ENCODE measurements around the gene SPATS2L. TPM values are rescaled to one million over a fixed set of nuclear protein-coding genes. Genes with fewer than 3 reads are reported as not detected.

Gene SPATS2L
- total RNA-seq, 1 donor from 2014 or later = 77.3 TPM

DNA sequence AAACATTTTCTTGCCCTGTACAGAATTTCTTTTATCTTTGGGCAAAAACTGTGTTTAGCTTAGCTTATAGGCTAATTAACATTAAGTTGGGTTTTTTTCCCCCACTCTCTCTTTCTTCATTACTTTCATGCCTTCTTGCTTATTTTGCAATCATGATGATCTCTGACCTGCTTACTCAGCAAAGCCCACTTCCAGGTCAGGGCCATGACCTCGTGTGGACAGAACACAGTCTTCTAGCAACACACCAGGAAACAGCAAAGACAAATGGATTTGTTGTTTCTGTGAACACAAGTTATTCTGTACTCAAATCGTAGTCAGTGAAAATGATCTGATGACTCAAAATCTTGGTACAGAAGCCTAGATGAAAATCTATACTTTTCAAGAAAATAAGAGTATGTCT, 60.7 kb downstream of the SPATS2L start:
- no peak overlapping the region for H3K4me3 ChIP-seq (ENCODE audit: low read depth, low read length)
- TF ChIP-seq CTCF (IDR thresholded peaks at IDR 0.05; ENCODE audit: insufficient read depth, low read length, poor library complexity, severe bottlenecking) = no peak
- no peaks in the 10 kb centered on the region for H3K27me3 ChIP-seq (ENCODE audit: control insufficient read depth, insufficient read depth, low read length)
- H3K36me3 ChIP-seq (ENCODE audit: control insufficient read depth, insufficient read depth, low read length) = no peaks in the 10 kb centered on the region
- DNase-seq (ENCODE audit: low read depth) = no peak

- no peak for DNase-seq (ENCODE audit: low read depth)
- Histone ChIP-seq H3K27me3 (ENCODE audit: control insufficient read depth, insufficient read depth, low read length) (no peaks in the 10 kb centered on the region), H3K4me3 (ENCODE audit: low read depth, low read length) (no peak overlapping the region), H3K36me3 (ENCODE audit: control insufficient read depth, insufficient read depth, low read length) (no peaks in the 10 kb centered on the region)
- TF ChIP-seq CTCF (IDR thresholded peaks at IDR 0.05; ENCODE audit: insufficient read depth, low read length, poor library complexity, severe bottlenecking) = no peak
Measured at GRCh38 chr2:200369886-200370285, 63.4 kb downstream of the SPATS2L start.

DNA sequence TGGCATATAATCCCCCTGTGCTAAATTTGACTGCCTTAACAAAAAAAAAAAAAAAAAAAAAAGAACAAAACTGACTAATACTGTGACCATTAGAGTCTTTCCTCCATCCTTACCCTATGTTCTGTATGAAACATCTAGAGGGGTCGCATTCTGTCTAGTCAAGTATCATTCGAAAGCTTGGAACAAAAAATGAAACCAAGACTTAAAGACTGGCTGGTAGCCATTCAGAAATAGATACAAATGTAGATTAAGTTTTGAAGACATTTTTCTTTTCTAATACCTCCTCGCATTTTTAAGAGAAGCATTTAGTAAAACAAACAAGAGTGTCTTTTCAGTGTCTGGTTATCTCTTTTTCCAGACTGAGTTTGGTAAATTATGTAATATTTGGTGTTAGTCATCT, 66.7 kb downstream of the SPATS2L start:
- no peak for DNase-seq (ENCODE audit: low read depth)
- TF ChIP-seq CTCF (IDR thresholded peaks at IDR 0.05; ENCODE audit: insufficient read depth, low read length, poor library complexity, severe bottlenecking) = no peak
- Histone ChIP-seq H3K36me3 (ENCODE audit: control insufficient read depth, insufficient read depth, low read length) (no peaks in the 10 kb centered on the region), H3K27me3 (ENCODE audit: control insufficient read depth, insufficient read depth, low read length) (no peaks in the 10 kb centered on the region), H3K4me3 (ENCODE audit: low read depth, low read length) (no peak overlapping the region)

DNA sequence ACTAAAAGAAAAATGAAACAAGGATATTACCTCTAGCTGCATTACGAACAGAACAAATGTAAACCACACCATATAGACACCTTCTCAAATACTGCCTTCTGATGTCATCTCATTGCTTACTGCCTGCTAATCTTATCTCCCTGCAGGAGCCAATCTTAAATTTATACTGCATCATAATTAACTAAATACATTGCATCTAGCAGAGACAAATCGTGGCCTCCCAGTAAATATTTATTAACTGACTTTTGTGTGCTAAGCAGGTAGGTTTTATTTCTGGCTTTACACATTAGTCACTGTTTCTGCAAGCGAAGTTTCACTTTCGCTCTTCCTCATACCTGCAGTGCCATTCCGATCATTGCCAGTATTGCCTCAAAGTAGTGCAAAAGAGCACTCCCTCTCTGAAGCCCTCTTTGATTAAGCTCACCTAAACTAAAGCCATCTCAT, 67.5 kb downstream of the SPATS2L start:
- no peak for DNase-seq (ENCODE audit: low read depth)
- Histone ChIP-seq H3K4me3 (ENCODE audit: low read depth, low read length) (no peak overlapping the region), H3K27me3 (ENCODE audit: control insufficient read depth, insufficient read depth, low read length) (no peaks in the 10 kb centered on the region), H3K36me3 (ENCODE audit: control insufficient read depth, insufficient read depth, low read length) (no peaks in the 10 kb centered on the region)
- TF ChIP-seq CTCF (IDR thresholded peaks at IDR 0.05; ENCODE audit: insufficient read depth, low read length, poor library complexity, severe bottlenecking) = no peak

DNA sequence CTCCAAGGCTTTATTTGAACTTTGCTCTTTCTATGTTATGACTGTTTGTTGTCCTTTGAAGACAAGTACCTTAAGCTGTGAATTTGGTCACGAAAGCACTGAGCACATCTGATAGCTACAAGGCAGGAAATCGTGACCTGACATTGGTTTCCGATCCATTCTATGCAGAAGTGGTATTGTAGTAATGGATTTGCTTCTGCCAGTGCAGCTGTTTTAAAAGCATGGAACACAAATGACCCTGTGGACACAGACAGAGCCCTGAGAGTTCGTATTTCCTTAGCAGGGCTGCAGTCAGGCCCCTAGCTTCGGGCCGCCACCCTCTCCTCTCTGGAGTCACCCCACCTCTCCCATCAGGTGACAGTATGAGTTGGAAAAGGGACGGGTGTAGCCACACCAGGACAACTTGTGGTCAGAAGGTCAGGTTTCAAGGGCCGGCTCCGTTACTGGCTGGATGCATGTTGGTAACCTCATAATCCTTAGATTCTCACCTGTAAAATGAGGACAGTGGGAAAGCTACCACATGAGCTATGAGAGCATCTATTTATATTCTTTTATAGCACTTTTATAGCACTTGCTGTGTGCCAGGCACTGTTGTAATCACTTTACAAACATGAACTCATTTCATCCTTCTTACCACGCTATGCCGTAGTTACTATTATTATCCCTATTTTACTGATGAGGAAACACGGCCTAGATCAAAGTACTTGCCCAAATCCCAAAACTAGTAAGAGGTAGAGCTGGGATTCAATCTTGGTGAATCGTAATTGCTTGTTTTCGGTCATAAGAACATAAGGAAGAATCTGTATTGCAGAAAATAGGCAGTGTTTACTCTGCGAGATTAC, 70.2 kb downstream of the SPATS2L start:
- H3K4me3 ChIP-seq (ENCODE audit: low read depth, low read length) = no peak overlapping the region
- no peak for TF ChIP-seq CTCF (IDR thresholded peaks at IDR 0.05; ENCODE audit: insufficient read depth, low read length, poor library complexity, severe bottlenecking)
- no peak for DNase-seq (ENCODE audit: low read depth)
- no peaks in the 10 kb centered on the region for H3K36me3 ChIP-seq (ENCODE audit: control insufficient read depth, insufficient read depth, low read length)
- no peaks in the 10 kb centered on the region for H3K27me3 ChIP-seq (ENCODE audit: control insufficient read depth, insufficient read depth, low read length)
